ENCODE data around the gene ODAD3.

The ODAD3 gene

GRCh38 chr19:11374433-11375142 is 60.3 kb downstream of the ODAD3 start, which contains the start of gene SWSAP1:
TSS of gene SWSAP1 (plus strand) at chr19:11374666. CDS start at chr19:11374681, 15 bp downstream.
- peak; percentile 98 to 99 for DNase-seq
- peak; percentile 82 for TF ChIP-seq POLR2A (IDR thresholded peaks at IDR 0.05; ENCODE audit: low read length)
- no peak for TF ChIP-seq GATA1 (IDR thresholded peaks at IDR 0.05; ENCODE audit: low read depth, low read length)

DNA sequence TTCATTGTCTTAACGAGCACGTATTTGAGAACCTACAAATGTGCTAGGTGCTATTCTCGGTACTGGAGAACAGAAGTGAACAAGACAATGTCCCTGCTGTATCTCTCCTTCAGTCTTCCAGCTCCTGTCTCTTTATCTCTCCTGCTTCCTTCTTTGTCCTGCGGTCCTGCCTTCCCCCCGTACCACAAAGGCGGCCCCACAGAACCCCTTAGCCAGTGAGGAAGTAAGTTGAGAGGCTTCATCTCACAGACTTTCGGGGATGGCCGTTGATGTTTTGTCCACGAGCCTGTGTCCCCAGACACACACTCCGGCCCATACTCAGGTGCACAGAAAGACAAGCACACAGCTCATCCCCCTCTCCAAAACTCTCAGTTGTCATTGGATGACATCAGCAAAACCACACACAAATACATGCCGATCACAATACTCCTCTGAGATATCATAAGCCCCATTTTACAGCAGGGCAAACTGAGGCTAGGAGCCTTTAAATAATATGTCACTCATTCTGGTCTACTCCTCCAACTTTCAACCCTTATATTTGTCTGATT is 61.0 kb downstream of the ODAD3 start:
- no peak for DNase-seq
- TF ChIP-seq GATA1 (IDR thresholded peaks at IDR 0.05; ENCODE audit: low read depth, low read length), result no peak
- TF ChIP-seq POLR2A (IDR thresholded peaks at IDR 0.05; ENCODE audit: low read length), result no peak

GRCh38 chr19:11373166-11373884 is 61.6 kb downstream of the ODAD3 start:
- TF ChIP-seq GATA1 (IDR thresholded peaks at IDR 0.05; ENCODE audit: low read depth, low read length), result no peak
- peak; percentile 63 to 67 for DNase-seq

- DNase-seq, result no peak
- TF ChIP-seq POLR2A (IDR thresholded peaks at IDR 0.05; ENCODE audit: low read length), result no peak
- TF ChIP-seq GATA1 (IDR thresholded peaks at IDR 0.05; ENCODE audit: low read depth, low read length), result no peak
Measured at GRCh38 chr19:11370744-11371143, 64.2 kb downstream of the ODAD3 start.

Data from erythroblast (primary cell).